Activated CD4-positive, alpha-beta memory T cell treated with anti-CD3 and anti-CD28 coated beads, Interleukin-2, amount 10 ng/mL, durations not matched to agents 7 days and 5 days (primary cell): ENCODE data around the gene RIMS4. TPM values are rescaled to one million over a fixed set of nuclear protein-coding genes. Genes with fewer than 3 reads are reported as not detected.

Experiments
- CTCF ChIA-PET: fragments of 350-600 bp; sonication (Branson Sonifier 250); formaldehyde crosslinking; loops from one replicate; lab custom pipeline; 2021; ENCODE audit warnings: antibody characterized with exemption, inconsistent platforms; lab: Charles Lee
- POLR2A ChIA-PET: fragments of 350-600 bp; sonication (Branson Sonifier 250); formaldehyde crosslinking; loops from one replicate; lab custom pipeline; 2021; ENCODE audit warnings: antibody characterized with exemption; lab: Charles Lee
- DNase-seq: peaks from one replicate; pipeline ENCODE4 v3.0.0-alpha.2; 2020
- H3K27ac Mint-ChIP-seq: one replicate; pipeline ENCODE4 v1.8.0; 2021; ENCODE audit warnings: mild to moderate bottlenecking, mixed read lengths
- H3K27me3 Mint-ChIP-seq: one replicate; pipeline ENCODE4 v1.8.0; 2021; ENCODE audit warnings: mixed read lengths
- H3K36me3 Mint-ChIP-seq: one replicate; pipeline ENCODE4 v1.8.0; 2021; ENCODE audit warnings: low read depth, mixed read lengths
- H3K4me1 Mint-ChIP-seq: one replicate; pipeline ENCODE4 v1.8.0; 2021; ENCODE audit warnings: mixed read lengths
- H3K4me3 Mint-ChIP-seq: one replicate; pipeline ENCODE4 v1.8.0; 2021; ENCODE audit warnings: mild to moderate bottlenecking, mixed read lengths
- H3K9me3 Mint-ChIP-seq: one replicate; pipeline ENCODE4 v1.8.0; 2021; ENCODE audit warnings: mixed read lengths
- total RNA-seq, 2 experiments: library from RNA; stranded (reverse); gene quantifications; one replicate each; pipeline ENCODE4 v1.2.3, GENCODE V29; 2021

Gene RIMS4
- total RNA-seq, 2 experiments from 2014 or later: not detected

DNA sequence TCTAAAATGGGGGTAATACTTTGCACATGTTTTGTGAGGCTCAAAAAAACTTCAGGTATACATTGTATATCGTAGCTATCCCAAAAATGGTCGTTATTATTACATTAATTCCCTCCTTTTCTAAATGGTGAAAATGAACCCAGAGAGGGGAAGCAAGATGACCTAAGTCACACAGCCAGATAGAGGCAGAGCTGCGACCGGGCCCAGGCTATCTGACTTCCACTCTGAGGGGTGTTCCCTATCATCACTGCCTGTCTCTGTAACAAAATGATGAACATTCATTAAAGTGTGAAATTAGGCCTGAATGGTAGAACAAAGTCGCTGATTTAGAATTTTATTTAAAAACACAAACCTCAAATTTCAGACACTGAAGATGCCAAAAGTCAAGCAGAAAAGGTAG lies 29.1 kb upstream of the RIMS4 start:
- H3K9me3 Mint-ChIP-seq: no peaks in the 10 kb centered on the region
- H3K27me3 Mint-ChIP-seq: peaks cover 23% of the 10 kb centered on the region
- no peak overlapping the region for H3K27ac Mint-ChIP-seq
- H3K36me3 Mint-ChIP-seq: no peaks in the 10 kb centered on the region
- ChIA-PET POLR2A (no interaction called here), CTCF (no interaction called here)
- H3K4me3 Mint-ChIP-seq: no peak overlapping the region
- no peak for DNase-seq
- peaks cover 9% of the 10 kb centered on the region for H3K4me1 Mint-ChIP-seq

DNA sequence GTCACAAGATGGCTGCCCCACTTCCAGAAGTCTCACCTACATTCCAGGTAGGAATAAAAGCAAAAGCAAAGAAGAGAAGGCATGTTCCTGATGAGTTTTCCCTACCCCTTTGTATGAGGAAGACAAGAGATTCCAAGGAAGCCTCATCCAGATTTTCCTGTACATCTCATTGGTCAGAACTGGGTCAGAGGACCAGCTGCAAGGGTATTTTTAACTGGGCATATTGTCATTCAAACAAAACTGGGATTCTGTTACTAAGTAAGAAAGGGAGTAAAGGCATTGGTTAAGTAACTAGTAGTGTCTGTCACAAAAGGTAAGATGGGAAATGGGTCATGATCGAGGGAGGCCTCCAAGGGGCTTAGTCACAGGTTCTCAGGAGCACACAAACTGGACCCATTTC lies 28.2 kb upstream of the RIMS4 start:
- H3K4me3 Mint-ChIP-seq: no peak overlapping the region
- ChIA-PET CTCF (no interaction called here), POLR2A (no interaction called here)
- H3K4me1 Mint-ChIP-seq: peaks cover 3% of the 10 kb centered on the region
- no peaks in the 10 kb centered on the region for H3K36me3 Mint-ChIP-seq
- no peak for DNase-seq
- H3K27me3 Mint-ChIP-seq: peaks cover 25% of the 10 kb centered on the region
- no peak overlapping the region for H3K27ac Mint-ChIP-seq
- no peaks in the 10 kb centered on the region for H3K9me3 Mint-ChIP-seq

DNA sequence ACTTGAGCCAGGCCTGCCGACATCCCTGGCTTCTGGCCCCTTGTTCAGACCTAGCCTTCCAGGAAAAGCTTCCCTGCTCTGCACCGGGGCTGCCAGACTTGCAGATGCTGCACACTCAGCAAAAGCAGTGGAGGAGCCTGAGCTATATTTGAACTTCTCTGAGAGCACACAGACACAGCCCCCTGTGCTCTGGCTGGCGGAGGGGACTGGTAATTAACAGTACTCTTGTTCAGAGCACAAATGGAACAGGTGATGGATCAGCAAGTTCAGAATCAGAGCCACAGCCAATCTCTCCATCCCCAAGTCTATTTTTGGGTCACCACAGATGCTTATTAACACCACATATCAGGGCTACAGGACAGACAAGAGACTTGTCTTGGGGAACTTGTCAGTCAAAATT lies 27.6 kb upstream of the RIMS4 start:
- Mint-ChIP-seq H3K4me3 (no peak overlapping the region), H3K36me3 (no peaks in the 10 kb centered on the region), H3K4me1 (no peaks in the 10 kb centered on the region), H3K9me3 (no peaks in the 10 kb centered on the region), H3K27me3 (peaks cover 22% of the 10 kb centered on the region), H3K27ac (no peak overlapping the region)
- POLR2A ChIA-PET: no interaction called here
- DNase-seq: no peak
- CTCF ChIA-PET: no interaction called here

DNA sequence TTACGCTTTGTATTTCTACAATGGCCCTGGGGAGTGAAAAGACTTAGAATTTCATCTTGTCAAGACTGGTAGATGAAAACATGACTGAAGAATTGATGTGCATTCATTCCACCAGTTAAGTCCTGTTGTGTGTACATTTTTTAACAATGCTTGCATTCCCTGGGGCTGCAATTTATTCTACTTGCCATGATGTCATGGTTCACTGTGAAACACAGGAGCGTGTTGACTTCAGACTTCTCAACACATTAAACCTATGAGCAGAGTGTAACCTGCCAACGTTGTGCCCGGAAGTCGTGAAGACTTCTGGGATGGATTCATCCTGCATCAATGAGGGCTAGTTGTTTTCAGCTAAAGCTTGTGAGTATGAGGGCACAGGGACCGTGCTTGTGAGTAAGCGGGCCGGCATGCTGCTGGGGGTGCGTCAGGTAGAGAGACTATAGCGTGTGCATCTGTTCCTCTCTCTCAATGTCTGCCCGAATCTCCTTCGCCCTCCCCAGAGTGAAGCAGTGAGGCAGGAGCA lies 26.3 kb upstream of the RIMS4 start:
- H3K4me3 Mint-ChIP-seq: no peak overlapping the region
- H3K4me1 Mint-ChIP-seq: no peaks in the 10 kb centered on the region
- DNase-seq: no peak

GRCh38 chr20:44835661-44836221 lies 25.4 kb upstream of the RIMS4 start:
- ChIA-PET POLR2A (no interaction called here), CTCF (no interaction called here)
- Mint-ChIP-seq H3K27me3 (peaks cover 19% of the 10 kb centered on the region), H3K9me3 (no peaks in the 10 kb centered on the region), H3K4me1 (no peaks in the 10 kb centered on the region), H3K27ac (no peak overlapping the region), H3K36me3 (no peaks in the 10 kb centered on the region), H3K4me3 (no peak overlapping the region)
- no peak for DNase-seq

More for the DNA sequence above, 26.3 kb upstream of the RIMS4 start:
- H3K36me3 Mint-ChIP-seq: no peaks in the 10 kb centered on the region
- ChIA-PET POLR2A (no interaction called here), CTCF (no interaction called here)
- peaks cover 16% of the 10 kb centered on the region for H3K27me3 Mint-ChIP-seq
- H3K9me3 Mint-ChIP-seq: no peaks in the 10 kb centered on the region
- no peak overlapping the region for H3K27ac Mint-ChIP-seq

- H3K4me1 Mint-ChIP-seq: no peaks in the 10 kb centered on the region
- H3K27me3 Mint-ChIP-seq: peaks cover 18% of the 10 kb centered on the region
- POLR2A ChIA-PET: no interaction called here
- CTCF ChIA-PET: no interaction called here
- H3K27ac Mint-ChIP-seq: no peak overlapping the region
- H3K4me3 Mint-ChIP-seq: no peak overlapping the region
- no peaks in the 10 kb centered on the region for H3K36me3 Mint-ChIP-seq
- no peak for DNase-seq
- no peaks in the 10 kb centered on the region for H3K9me3 Mint-ChIP-seq
Measured at GRCh38 chr20:44835116-44835515, 24.8 kb upstream of the RIMS4 start.

DNA sequence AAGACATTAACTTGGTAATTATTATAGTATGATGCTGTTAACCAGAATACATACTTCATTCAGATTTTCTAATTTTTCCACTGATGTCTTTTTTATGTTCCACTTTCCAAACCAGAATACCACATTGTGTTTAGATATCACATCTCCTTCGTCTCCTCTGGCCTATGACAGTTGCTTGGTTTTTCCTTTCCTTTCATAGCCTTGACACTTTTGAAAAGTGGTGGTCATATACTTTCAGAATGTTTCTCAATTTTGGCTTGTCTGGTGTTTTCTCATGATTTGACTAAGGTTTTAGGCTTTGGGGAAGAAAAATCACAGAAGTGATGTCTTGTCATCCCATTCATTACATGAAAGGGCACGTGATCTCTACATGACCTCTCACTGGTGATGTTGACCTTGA lies 24.3 kb upstream of the RIMS4 start:
- no peaks in the 10 kb centered on the region for H3K9me3 Mint-ChIP-seq
- ChIA-PET CTCF (no interaction called here), POLR2A (no interaction called here)
- H3K36me3 Mint-ChIP-seq: no peaks in the 10 kb centered on the region
- peaks cover 19% of the 10 kb centered on the region for H3K27me3 Mint-ChIP-seq
- no peaks in the 10 kb centered on the region for H3K4me1 Mint-ChIP-seq
- no peak for DNase-seq
- H3K27ac Mint-ChIP-seq: no peak overlapping the region
- no peak overlapping the region for H3K4me3 Mint-ChIP-seq

DNA sequence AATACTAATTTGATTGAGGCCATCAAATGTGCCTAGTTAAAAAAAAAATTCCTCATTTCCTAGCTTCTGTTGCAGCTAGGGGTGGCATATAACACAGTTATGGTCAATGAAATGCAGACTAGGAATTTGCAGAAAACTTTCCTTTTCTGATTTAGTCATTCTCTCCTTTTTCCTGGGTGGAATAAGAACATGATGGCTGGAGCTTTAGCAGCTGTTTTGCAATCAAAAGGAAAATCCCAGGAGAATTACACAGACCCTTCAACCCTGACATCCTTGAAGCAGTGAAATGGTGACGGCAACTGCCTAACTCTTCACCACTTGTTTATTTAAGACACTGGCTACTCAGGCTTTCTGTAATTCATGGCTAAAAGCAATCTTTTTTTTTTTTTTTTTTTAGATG lies 23.1 kb upstream of the RIMS4 start:
- no peaks in the 10 kb centered on the region for H3K36me3 Mint-ChIP-seq
- CTCF ChIA-PET: interaction anchor here (0.9 kb wide), 1 partner anchor 34 kb away, joined by 4 read pairs; no protein-coding TSS in a partner anchor

DNA sequence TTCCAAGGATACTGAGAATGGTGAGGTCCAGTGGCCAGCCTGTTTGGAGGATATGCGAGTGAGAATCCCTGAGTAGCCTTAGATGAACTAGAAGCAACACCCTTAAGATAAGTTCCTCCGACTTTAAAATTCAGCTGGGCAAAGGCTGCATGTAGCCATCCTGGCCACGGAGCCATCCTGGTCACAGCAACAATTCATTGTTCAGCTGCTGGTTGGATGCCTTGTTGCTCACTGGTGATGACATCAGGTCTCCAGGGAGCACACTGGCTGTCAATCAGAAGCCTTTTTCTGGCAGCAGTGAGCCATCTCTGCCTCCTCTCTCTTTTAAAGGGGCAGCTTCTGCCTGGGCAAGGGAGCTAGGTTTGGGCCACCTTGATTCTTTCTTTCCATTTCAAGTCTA lies 22.4 kb upstream of the RIMS4 start:
- Mint-ChIP-seq H3K4me3 (no peak overlapping the region), H3K9me3 (no peaks in the 10 kb centered on the region), H3K4me1 (no peaks in the 10 kb centered on the region), H3K27me3 (peaks cover 25% of the 10 kb centered on the region), H3K36me3 (no peaks in the 10 kb centered on the region), H3K27ac (no peak overlapping the region)
- POLR2A ChIA-PET: interaction anchor here (0.9 kb wide), 1 partner anchor 132 kb away, joined by 3 read pairs; no protein-coding TSS in a partner anchor
- CTCF ChIA-PET: interaction anchor here (0.9 kb wide), 1 partner anchor 34 kb away, joined by 4 read pairs; no protein-coding TSS in a partner anchor
- DNase-seq: no peak

More for the DNA sequence above, 23.1 kb upstream of the RIMS4 start:
- Mint-ChIP-seq H3K4me3 (no peak overlapping the region), H3K27me3 (peaks cover 21% of the 10 kb centered on the region), H3K27ac (no peak overlapping the region), H3K9me3 (no peaks in the 10 kb centered on the region), H3K4me1 (no peaks in the 10 kb centered on the region)
- DNase-seq: no peak
- POLR2A ChIA-PET: interaction anchor here (0.9 kb wide), 1 partner anchor 133 kb away, joined by 3 read pairs; no protein-coding TSS in a partner anchor

DNA sequence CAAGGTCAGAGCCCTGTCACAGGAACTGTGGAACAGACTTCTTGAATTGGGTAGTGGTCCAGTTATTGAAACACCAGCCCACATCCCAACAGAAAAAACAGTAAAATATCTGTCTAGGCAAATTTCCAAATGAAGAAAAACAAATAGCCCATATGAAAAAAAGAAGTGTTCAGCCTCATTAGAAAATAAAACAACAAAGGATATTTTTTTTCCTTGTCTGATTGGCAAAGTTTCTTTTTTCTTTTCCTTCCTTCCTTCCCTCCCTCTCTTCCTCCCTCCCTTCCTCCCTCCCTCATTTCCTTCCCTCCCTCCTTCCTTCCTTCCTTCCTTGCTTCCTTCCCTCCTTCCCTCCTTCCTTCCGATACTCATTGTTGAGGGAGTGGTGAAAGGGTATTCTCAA lies 20.6 kb upstream of the RIMS4 start:
- Mint-ChIP-seq H3K27me3 (peaks cover 30% of the 10 kb centered on the region), H3K9me3 (no peaks in the 10 kb centered on the region), H3K36me3 (no peaks in the 10 kb centered on the region), H3K4me1 (no peaks in the 10 kb centered on the region), H3K4me3 (no peak overlapping the region), H3K27ac (no peak overlapping the region)
- CTCF ChIA-PET: interaction anchor here (0.6 kb wide), 1 partner anchor 54 kb away, joined by 3 read pairs; no protein-coding TSS in a partner anchor
- DNase-seq: no peak
- POLR2A ChIA-PET: no interaction called here

GRCh38 chr20:44830523-44830922 lies 20.2 kb upstream of the RIMS4 start:
- Mint-ChIP-seq H3K27me3 (peaks cover 30% of the 10 kb centered on the region), H3K9me3 (no peaks in the 10 kb centered on the region), H3K4me3 (no peak overlapping the region), H3K27ac (no peak overlapping the region), H3K4me1 (no peaks in the 10 kb centered on the region), H3K36me3 (no peaks in the 10 kb centered on the region)
- ChIA-PET CTCF (no interaction called here), POLR2A (no interaction called here)
- no peak for DNase-seq

- no peaks in the 10 kb centered on the region for H3K9me3 Mint-ChIP-seq
- H3K4me1 Mint-ChIP-seq: no peaks in the 10 kb centered on the region
- CTCF ChIA-PET: no interaction called here
- POLR2A ChIA-PET: no interaction called here
- H3K27ac Mint-ChIP-seq: no peak overlapping the region
- no peaks in the 10 kb centered on the region for H3K36me3 Mint-ChIP-seq
- no peak overlapping the region for H3K4me3 Mint-ChIP-seq
- no peak for DNase-seq
- peaks cover 33% of the 10 kb centered on the region for H3K27me3 Mint-ChIP-seq
Measured at GRCh38 chr20:44829688-44830087, 19.3 kb upstream of the RIMS4 start.

DNA sequence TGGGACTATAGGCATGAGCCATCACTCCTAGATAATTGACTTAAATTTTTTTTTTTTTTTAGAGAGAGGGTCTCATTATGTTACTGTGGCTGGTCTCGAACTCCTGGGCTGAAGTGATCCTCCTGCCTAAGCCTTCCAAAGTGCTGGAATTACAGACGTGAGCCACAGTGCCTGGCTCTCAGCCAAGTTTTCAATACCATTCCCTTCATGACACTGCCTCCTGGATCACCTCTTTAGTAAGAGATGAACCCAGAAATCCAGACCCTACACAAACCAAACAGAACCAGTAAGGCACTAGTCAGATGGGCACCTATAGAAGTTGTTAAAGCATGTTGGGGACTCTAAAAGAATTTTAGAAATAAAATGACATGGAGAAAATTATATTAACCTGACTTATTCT lies 18.3 kb upstream of the RIMS4 start:
- Mint-ChIP-seq H3K27ac (no peak overlapping the region), H3K27me3 (peaks cover 31% of the 10 kb centered on the region), H3K4me3 (no peak overlapping the region), H3K9me3 (no peaks in the 10 kb centered on the region), H3K4me1 (no peaks in the 10 kb centered on the region), H3K36me3 (no peaks in the 10 kb centered on the region)
- DNase-seq: no peak
- ChIA-PET CTCF (no interaction called here), POLR2A (no interaction called here)

- Mint-ChIP-seq H3K27ac (no peak overlapping the region), H3K4me3 (no peak overlapping the region), H3K27me3 (peaks cover 29% of the 10 kb centered on the region), H3K36me3 (no peaks in the 10 kb centered on the region), H3K4me1 (no peaks in the 10 kb centered on the region), H3K9me3 (no peaks in the 10 kb centered on the region)
- DNase-seq: no peak
- POLR2A ChIA-PET: no interaction called here
- CTCF ChIA-PET: no interaction called here
Measured at GRCh38 chr20:44827401-44827800, 17.1 kb upstream of the RIMS4 start.
